Upper lobe of right lung (tissue), 1 donor: ENCODE results near the gene PPP1R3C. TPM values are rescaled to one million over a fixed set of nuclear protein-coding genes. Genes with fewer than 3 reads are reported as not detected.

Source experiments
- ATAC-seq: fragments of 200-7000 bp; cut with Tn5 transposase; one replicate; pipeline ENCODE4 v1.9.1; 2020; ENCODE audit warnings: mild to moderate bottlenecking, moderate library complexity
- DNase-seq: peaks from one replicate; pipeline ENCODE4 v3.0.0-alpha.2; 2020
- H3K27ac ChIP-seq: fragments of 200-600 bp; one replicate; pipeline ENCODE4 v1.8.0; 2022
- H3K27me3 ChIP-seq: fragments of 200-600 bp; one replicate; pipeline ENCODE4 v1.8.0; 2022; ENCODE audit warnings: mild to moderate bottlenecking
- H3K36me3 ChIP-seq: fragments of 200-600 bp; one replicate; pipeline ENCODE4 v1.8.0; 2022
- H3K4me1 ChIP-seq: fragments of 200-600 bp; one replicate; pipeline ENCODE4 v1.8.0; 2022
- H3K4me3 ChIP-seq: fragments of 200-600 bp; one replicate; pipeline ENCODE4 v1.8.0; 2022; ENCODE audit warnings: mild to moderate bottlenecking
- H3K9me3 ChIP-seq: fragments of 200-600 bp; one replicate; pipeline ENCODE4 v1.8.0; 2022
- CTCF ChIP-seq: fragments of 200-600 bp; IDR thresholded peaks from one replicate; pipeline ENCODE4 v1.8.0; 2022; ENCODE audit warnings: antibody characterized with exemption
- intact Hi-C: fragments of 100-400 bp; cut with DNase I; formaldehyde crosslinking; loops from one replicate; pipeline ENCODE4 v1.11.0; 2022
- long read RNA-seq: library from polyadenylated mRNA; unstranded; transcript quantifications from one replicate; pipeline ENCODE4 v2.0.0, GENCODE V29; 2021
- total RNA-seq: library from RNA; stranded (reverse); fragmentation: NEBNext Ultra II Directional; extraction: Animal tissue kit (Norgen Biotek cat#: 25700); gene quantifications from one replicate; pipeline ENCODE4 v1.2.1, GENCODE V29; 2021
- donor health status: DM: no; HTN: yes; CAD: no; lungs with severe emphysema.

The PPP1R3C gene
- total RNA-seq, result 15.1 TPM
- long read RNA-seq, transcript PPP1R3C-201 (2 exons, 2,524 nt), result major isoform, 18 of 18 reads
- long read RNA-seq, partial matches to known transcripts, result 0 of 18 reads
- long read RNA-seq, other reads (novel, unspliced or antisense), result 0 of 18 reads

- peak; percentile 97 for ATAC-seq
- H3K9me3 ChIP-seq, result no peaks in the 10 kb centered on the region
Measured at GRCh38 chr10:91632671-91633550, at the start of gene PPP1R3C. TSS of gene PPP1R3C (minus strand) at chr10:91633071. CDS start at chr10:91632969, 102 bp downstream.

GRCh38 chr10:91681361-91682276, 48.7 kb upstream of the PPP1R3C start:
- Histone ChIP-seq H3K4me3 (no peak overlapping the region), H3K36me3 (no peaks in the 10 kb centered on the region), H3K27ac (no peak overlapping the region), H3K27me3 (no peaks in the 10 kb centered on the region), H3K4me1 (no peaks in the 10 kb centered on the region), H3K9me3 (no peaks in the 10 kb centered on the region)
- DNase-seq (no peak), ATAC-seq (no peak)
- no peak for TF ChIP-seq CTCF
- intact Hi-C loops, result no loop called here

More at GRCh38 chr10:91632671-91633550, at the start of gene PPP1R3C:
- intact Hi-C loops, result loop anchor here (10.0 kb wide), 1 partner anchor 78 kb away; no protein-coding TSS in a partner anchor
- Histone ChIP-seq H3K36me3 (peaks cover 7% of the 10 kb centered on the region), H3K4me1 (no peaks in the 10 kb centered on the region), H3K27ac (peak within 1 kb of the TSS; percentile 49), H3K27me3 (no peaks in the 10 kb centered on the region), H3K4me3 (peak within 1 kb of the TSS; percentile 60)
- DNase-seq, result peak; percentile 90
- peak; percentile 27 for TF ChIP-seq CTCF

- no peak overlapping the region for H3K4me3 ChIP-seq
- H3K9me3 ChIP-seq, result no peaks in the 10 kb centered on the region
- H3K36me3 ChIP-seq, result no peaks in the 10 kb centered on the region
- DNase-seq (no peak), ATAC-seq (no peak)
- H3K27ac ChIP-seq, result no peak overlapping the region
- H3K4me1 ChIP-seq, result no peaks in the 10 kb centered on the region
- TF ChIP-seq CTCF, result no peak
- intact Hi-C loops, result no loop called here
- H3K27me3 ChIP-seq, result no peaks in the 10 kb centered on the region
Measured at GRCh38 chr10:91680487-91680886, 47.6 kb upstream of the PPP1R3C start.

- no peak for DNase-seq
- Histone ChIP-seq H3K36me3 (no peaks in the 10 kb centered on the region), H3K9me3 (no peaks in the 10 kb centered on the region), H3K27ac (no peak overlapping the region), H3K4me1 (no peaks in the 10 kb centered on the region), H3K4me3 (no peak overlapping the region), H3K27me3 (no peaks in the 10 kb centered on the region)
- ATAC-seq, result no peak
- intact Hi-C loops, result no loop called here
- no peak for TF ChIP-seq CTCF
Measured at GRCh38 chr10:91679296-91679695, 46.4 kb upstream of the PPP1R3C start.

- intact Hi-C loops, result no loop called here
- H3K4me1 ChIP-seq, result no peaks in the 10 kb centered on the region
Measured at GRCh38 chr10:91677911-91678310, 45.0 kb upstream of the PPP1R3C start.

More at GRCh38 chr10:91677911-91678310, 45.0 kb upstream of the PPP1R3C start:
- no peak overlapping the region for H3K4me3 ChIP-seq
- no peaks in the 10 kb centered on the region for H3K9me3 ChIP-seq
- TF ChIP-seq CTCF, result no peak
- no peak for ATAC-seq
- DNase-seq, result no peak
- H3K27ac ChIP-seq, result no peak overlapping the region
- H3K27me3 ChIP-seq, result no peaks in the 10 kb centered on the region
- H3K36me3 ChIP-seq, result no peaks in the 10 kb centered on the region
